Pons (tissue), 1 donor: Measurements from ENCODE around the gene USH2A.
"Not testable (repeated sequence)": the region's sequence is repeated elsewhere in the genome, so short reads cannot be mapped to it uniquely, and the experiment has no call there.

ENCODE experiments used
- DNase-seq: peaks from one replicate; pipeline ENCODE4 v3.0.0-alpha.2; 2016; ENCODE audit warnings: low spot score

Gene USH2A

DNA sequence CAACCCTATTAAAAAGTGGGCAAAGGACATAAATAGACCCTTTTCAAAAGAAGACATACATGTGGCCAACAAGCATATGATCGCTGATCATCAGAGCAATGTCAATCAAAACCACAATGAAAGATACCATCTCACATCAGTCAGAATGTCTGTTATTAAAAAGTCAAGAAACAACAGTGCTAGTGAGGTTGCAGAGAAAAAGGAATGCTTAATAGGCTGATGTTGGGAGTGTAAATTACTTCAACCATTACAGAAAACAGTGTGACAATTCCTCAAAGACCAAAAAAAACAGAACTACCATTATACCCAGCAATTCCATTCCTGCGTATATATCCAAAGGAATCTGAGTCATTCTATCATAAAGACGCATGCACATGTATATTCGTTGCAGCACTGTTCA lies 13.2 kb downstream of the USH2A start:
- DNase-seq, result no peak

DNA sequence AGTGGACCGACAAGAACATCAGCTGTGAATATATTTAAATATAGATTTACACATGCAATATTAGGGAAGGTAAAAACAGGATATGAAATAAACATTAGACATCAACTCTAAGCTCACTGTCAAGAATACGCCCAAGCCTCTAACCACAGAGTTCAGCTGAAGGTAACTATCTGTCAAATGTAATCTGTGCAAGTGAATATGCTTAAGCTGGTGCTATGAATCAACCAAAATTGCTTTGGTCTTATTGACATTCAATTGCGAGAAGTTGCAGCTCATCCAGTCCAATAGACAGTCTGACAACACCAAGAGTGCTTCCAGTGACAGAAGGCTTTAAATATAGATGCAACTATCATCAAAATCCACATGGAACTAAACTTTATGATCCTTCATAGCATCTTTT lies 32.3 kb downstream of the USH2A start:
- DNase-seq, result no peak

DNA sequence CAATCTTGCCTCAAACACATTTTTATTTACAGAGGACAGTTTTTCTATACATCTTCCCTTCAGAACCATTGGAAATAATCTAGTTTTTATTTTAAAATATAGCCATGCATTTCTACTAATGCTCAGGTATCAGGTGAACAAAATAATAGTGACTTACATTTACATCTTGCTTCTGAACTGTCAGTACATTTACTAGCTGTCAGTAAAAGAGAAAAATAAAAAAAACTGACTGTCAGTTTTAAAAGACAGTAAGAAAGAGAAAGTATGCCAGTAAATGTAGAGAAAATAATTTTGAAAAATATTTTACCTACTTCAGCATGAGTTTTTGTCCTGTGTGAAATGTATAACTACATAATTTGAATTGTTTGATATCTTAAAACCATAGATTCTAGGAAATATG lies 33.5 kb downstream of the USH2A start:
- no peak for DNase-seq

DNA sequence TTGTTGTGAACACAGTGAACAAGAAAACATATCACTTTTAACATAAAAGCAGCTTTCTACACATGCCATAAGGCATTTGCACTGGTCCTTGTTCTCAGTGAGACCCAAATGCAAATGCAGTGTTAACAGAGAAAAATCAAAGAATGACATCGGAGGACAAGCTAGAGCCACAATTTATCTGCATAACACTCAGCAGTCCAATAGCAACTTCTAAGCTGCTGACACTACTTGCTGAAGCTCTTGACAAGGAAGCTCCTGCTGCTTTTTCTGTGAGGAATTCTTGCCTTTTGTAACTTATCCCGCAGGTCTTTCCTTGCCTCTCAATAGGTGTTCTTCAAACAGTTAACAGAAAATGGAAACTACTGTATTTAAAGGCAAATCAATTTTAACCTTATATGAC lies 34.7 kb downstream of the USH2A start:
- no peak for DNase-seq

DNA sequence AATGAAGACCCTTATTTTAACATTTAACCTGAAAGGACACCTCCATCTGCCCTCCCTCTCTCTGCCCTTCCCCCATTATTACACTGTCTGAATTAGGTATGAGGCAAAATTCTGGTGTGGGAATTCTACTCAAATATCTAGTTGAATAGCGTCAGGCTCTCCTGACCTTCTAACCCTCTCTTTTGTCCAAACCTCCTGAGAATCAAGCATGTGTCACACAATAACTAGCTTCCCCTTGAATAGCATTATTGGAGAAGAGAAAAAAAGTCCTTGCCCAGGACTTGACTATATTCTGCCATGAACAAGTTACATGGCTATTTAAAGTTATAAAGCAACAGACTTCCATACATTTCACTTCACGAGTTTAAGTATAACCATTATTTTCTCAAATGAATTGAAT lies 35.5 kb downstream of the USH2A start:
- no peak for DNase-seq

- no peak for DNase-seq
Observed at GRCh38 chr1:216379441-216379840, 43.8 kb downstream of the USH2A start.

DNA sequence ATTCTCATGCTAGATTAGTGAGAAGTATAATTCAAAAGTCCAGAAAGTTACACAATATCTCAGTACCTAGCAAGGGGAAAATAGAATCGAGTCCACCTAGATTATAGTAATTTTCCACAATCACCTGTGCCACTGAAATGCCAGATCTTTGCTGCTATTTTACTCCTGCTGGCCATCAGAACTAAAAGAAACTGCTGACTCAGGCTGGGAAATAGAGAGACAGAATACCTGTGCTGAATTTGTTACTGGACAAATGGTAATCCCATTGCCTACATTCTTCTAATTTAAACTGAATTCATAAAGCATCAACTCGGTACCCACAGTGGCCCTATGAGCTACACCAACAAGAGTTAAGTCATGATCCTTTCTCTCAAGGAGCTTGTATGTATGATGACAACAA lies 55.0 kb downstream of the USH2A start:
- no peak for DNase-seq

DNA sequence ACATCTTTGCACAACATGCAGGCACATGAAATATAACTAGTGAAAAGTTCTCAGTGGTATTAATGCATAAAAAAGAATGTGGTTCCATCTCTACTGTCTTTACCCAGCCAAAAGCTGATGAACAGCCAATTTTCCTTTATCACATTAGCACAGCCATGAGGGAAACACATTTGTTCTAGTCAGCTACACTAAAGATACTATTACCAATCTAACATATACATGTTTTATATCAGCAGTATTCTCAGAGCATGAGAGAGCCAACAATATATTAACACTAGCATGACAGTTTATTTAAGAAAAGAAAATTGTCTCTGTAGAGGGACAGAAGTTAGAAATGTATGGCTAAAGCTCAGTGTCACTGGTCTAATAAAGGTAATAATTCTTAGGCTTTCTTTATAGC lies 56.3 kb downstream of the USH2A start:
- DNase-seq, result no peak

GRCh38 chr1:216356945-216357344 lies 66.3 kb downstream of the USH2A start:
- DNase-seq, result no peak

DNA sequence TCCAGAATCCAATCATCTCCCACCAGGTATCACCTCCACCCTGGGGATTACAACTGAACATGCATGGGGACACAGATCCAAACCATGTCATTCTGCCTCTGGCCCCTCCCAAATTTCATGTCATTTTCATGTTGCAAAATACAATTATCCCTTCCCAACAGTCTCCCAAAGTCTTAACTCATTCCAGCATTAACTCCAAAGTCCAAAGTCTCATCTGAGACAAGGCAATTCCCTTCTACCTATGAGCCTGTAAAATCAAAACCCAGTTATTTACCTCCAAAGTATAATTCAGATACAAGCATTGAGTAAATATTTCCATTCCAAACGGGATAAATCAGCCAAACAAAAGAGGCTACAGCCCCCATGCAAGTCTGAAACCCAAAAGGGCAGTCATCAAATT lies 73.1 kb downstream of the USH2A start:
- no peak for DNase-seq

GRCh38 chr1:216346526-216346925 lies 76.7 kb downstream of the USH2A start:
- no peak for DNase-seq

GRCh38 chr1:216340542-216340941 lies 82.7 kb downstream of the USH2A start:
- not testable (repeated sequence) for DNase-seq

DNA sequence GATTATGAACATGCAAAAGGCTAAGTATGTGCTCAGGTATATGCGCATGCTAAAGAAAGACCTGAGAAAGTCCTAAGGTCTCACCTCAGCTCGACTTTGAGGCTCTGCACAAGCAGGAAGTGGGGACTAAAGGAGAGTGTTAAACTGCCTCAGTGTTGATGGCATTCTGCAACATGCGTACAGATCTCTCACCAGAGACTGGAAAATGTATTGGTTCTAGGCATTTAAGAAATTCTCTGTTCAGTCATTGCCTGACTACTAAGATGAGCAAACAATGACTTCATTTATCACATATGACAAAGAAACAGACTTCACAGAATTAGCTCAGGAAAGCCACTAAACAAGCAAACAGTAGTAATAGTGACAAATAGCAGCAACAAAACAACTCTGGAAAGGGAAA lies 90.8 kb downstream of the USH2A start:
- DNase-seq, result no peak

DNA sequence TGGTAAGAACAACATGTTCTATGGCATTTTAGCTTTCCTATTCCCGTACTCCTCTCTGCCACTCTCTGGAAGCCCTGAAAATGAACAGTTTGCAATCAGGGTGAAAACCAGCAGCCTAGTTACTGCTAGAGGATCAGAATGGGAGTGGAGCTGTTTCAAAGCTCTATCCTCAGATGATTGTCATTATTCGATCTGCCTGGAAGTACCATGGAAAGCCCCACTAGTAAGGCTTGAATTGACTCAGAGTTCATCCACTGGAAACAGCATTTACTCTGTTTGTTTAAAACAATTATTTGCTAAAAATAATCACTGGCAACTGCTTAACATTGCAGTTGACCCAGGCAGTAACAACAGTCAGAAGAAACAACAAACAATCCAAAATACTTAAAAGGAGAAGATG lies 91.2 kb downstream of the USH2A start:
- DNase-seq, result no peak

DNA sequence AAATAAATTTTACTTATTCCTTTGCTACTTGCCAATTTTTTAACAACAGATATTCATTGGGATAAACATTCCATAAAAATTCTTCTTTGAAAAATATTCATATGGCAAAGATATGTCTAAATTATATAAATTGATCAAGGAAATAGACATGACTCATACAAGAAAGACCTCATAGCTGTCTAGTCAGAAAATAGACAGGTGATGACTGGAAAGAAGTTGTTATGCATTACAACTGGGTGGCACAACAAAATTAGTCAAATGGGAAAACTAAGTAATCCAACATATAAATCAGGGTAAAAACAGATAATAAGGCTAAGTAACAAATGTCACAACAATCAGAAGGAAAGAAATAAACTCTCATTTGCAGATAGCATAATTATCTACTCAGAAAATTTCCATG lies 92.0 kb downstream of the USH2A start:
- DNase-seq, result no peak

DNA sequence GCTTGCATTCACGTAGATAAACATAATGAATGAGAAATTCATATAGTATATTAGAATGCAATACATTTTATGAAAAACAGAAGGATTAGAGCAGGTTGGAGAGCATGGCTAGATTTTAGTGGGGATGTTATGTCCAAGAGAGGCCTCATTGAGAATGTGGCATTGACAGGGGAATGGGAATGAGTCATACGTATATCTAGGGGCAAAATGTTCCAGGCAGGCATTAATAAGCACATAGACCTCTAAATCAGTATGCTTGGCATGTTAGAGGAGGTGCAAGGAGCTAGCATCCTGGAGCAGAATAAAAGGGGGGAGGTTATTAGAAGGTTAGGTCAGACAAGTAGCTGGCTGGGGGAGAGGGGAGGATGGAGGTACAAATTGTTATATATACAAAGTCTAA lies 93.0 kb downstream of the USH2A start:
- no peak for DNase-seq

DNA sequence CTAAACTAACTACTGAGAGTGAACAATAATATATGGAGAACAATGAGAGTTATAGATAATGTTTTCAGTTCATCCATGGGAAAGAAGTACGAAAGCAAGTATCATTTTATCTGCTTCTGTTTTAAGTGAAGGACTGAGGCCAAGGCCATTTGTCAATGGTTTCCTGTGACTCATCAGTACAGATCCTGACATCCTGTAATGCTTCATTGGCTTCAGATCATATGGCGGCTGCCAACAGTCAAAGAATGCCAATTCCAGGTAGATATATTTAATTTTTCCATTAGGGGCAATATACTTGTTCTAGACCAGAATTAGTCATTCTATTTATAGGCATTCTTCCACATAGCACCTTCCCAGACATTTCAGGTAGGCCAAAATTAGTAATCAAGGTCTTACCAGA lies 97.3 kb downstream of the USH2A start:
- DNase-seq, result peak; percentile 8

DNA sequence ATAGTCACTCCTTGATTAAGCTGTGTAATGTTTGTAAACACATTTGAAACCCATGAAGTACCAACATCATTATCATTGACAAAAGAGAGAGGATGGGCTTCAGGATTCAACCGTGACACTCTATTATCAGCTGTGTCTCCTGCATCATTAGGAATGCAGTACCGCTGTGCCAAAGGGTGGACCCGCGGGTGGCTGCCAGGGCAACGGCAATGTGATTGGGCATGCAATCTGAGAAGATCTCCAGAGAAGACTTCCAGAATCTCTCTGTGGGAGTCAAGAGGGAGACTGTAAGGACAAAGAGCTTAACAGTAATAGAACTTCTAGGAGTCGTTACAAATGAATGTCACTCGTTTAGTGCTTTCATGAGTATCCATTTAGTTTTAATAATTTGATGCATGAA lies 97.9 kb downstream of the USH2A start:
- DNase-seq, result no peak

DNA sequence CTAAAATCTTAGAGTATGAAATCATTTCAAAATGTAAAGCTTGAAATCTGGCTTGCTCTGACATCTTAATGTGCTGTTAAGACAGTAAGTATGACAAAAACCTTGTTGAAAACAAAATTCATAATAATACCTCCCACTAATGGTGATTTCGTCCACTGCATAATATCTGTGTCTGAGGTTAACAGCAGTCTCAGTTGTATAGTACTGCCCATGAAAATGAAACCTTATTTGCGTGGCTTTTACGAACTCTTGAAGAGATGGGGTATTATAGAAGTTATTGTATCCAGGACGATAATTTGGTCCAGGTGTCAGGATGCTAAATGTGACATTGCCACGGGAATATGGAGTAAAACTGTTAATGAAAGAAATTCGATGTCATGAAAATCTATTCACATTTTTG lies 99.9 kb downstream of the USH2A start:
- no peak for DNase-seq

- DNase-seq, result no peak
Observed at GRCh38 chr1:216314379-216315095, 108.7 kb downstream of the USH2A start.

GRCh38 chr1:216310776-216311175 lies 112.5 kb downstream of the USH2A start:
- peak; percentile 38 for DNase-seq

DNA sequence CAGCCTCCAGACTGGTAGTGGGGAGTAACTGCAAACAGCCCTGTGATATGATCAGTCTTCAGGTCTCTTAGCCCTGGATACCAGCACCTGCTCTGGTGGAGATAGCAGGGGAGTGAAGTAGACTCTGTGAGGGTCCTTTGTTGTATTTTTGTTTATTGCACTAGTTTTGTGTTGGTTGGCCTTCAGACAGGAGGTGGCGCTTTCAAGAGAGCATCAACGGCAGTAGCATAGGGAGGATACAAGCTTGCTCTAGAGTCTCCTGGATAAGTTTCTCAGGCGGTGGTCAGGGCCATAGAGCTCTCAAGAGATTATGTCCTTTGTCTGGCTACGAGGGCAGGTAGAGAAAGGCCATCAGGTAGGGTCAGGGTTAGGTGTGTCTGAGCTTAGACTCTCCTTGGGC lies 116.4 kb downstream of the USH2A start:
- no peak for DNase-seq

- no peak for DNase-seq
Observed at GRCh38 chr1:216303690-216304089, 119.6 kb downstream of the USH2A start.

DNA sequence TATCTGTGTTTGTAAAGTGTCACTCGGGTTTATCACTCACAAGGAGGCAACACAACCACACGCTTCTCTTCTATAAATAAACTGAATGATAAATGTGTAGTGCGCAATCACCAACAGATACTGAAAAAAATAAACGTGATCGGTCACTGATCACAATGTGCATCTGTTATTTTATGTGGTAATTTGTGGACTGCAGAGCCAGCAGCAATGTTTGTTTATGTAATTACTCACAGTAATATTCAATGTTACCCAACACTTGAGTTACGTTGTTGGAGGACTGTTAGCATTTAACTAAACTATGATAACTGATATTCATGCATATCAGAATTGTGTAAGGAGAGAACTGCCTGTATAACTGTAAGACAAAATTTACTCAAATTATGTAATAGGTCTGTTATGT lies 129.6 kb downstream of the USH2A start:
- DNase-seq, result no peak

DNA sequence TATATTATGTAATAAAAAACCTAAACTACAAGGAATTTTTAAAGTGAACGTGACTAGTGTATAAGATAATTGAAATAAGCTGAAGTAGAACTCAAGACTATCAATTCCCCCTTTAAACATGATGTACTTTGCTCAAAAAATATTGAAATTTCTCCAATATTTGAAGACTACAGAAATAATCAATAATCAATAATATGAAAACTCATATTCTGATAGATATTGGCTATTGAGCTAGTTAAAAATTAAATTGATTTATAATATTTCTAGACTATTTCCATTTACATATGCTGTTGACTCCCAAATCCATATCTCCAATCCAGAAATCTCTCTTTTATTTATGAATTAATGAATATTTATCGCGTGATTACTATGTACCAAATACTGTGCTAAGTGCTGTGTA lies 133.2 kb downstream of the USH2A start:
- no peak for DNase-seq
